ENCODE data around the gene PRKACB.

- no peak for TF ChIP-seq CTCF (conservative IDR thresholded peaks at IDR 0.05 in 1 of 2, IDR thresholded peaks at IDR 0.05 in 1 of 2; ENCODE audit: extremely low read depth in 1 of 2, insufficient read depth in 1 of 2, low read depth in 1 of 2, low read length in 2 of 2)
- no peak for TF ChIP-seq EZH2 (IDR thresholded peaks at IDR 0.05; ENCODE audit: borderline replicate concordance, low read length)
Measured at GRCh38 chr1:84217239-84217638, 73.2 kb downstream of the PRKACB start.

Data from mammary epithelial cell (primary cell).